Activated CD4-positive, alpha-beta T cell treated with anti-CD3 and anti-CD28 coated beads, Interleukin-2, amount 50 U/mL, for 24 hours (primary cell): ENCODE results near the gene UPK3BL1.
"Not testable (repeated sequence)": the region's sequence is repeated elsewhere in the genome, so short reads cannot be mapped to it uniquely, and the experiment has no call there.

Experiments
- DNase-seq, 2 donors: peaks; one replicate each; pipeline ENCODE4 v3.0.0-alpha.2; 2020; ENCODE audit warnings: low read depth in 1 of 2, low spot score in 1 of 2

Gene UPK3BL1

GRCh38 chr7:102630622-102631021 lies 12.0 kb downstream of the UPK3BL1 start:
- not testable (repeated sequence) for DNase-seq

- DNase-seq: not testable (repeated sequence)
Observed at GRCh38 chr7:102627271-102627904, 15.2 kb downstream of the UPK3BL1 start.

GRCh38 chr7:102618122-102618521 lies 24.5 kb downstream of the UPK3BL1 start:
- DNase-seq: not testable (repeated sequence)

GRCh38 chr7:102616507-102617125 lies 26.0 kb downstream of the UPK3BL1 start, which contains the start of gene RASA4:
Gene RASA4, minus strand, starts transcription at chr7:102616756. Its CDS starts 67 bp downstream, at chr7:102616689.
- peak in 1 of 2 donors; percentile 11 for DNase-seq

- not testable (repeated sequence) for DNase-seq
Observed at GRCh38 chr7:102615930-102616329, 26.7 kb downstream of the UPK3BL1 start.

- DNase-seq: not testable (repeated sequence)
Observed at GRCh38 chr7:102614873-102615272, 27.7 kb downstream of the UPK3BL1 start.

- not testable (repeated sequence) for DNase-seq
Observed at GRCh38 chr7:102614346-102614697, 28.3 kb downstream of the UPK3BL1 start.

GRCh38 chr7:102613575-102614345 lies 28.8 kb downstream of the UPK3BL1 start:
- DNase-seq: not testable (repeated sequence)

GRCh38 chr7:102611675-102612325 lies 30.8 kb downstream of the UPK3BL1 start:
- DNase-seq: not testable (repeated sequence)

GRCh38 chr7:102611013-102611674 lies 31.4 kb downstream of the UPK3BL1 start:
- DNase-seq: not testable (repeated sequence)

- not testable (repeated sequence) for DNase-seq
Observed at GRCh38 chr7:102610441-102610840, 32.1 kb downstream of the UPK3BL1 start.

- DNase-seq: not testable (repeated sequence)
Observed at GRCh38 chr7:102609734-102610133, 32.9 kb downstream of the UPK3BL1 start.

GRCh38 chr7:102606848-102607247 lies 35.7 kb downstream of the UPK3BL1 start:
- DNase-seq: not testable (repeated sequence)

GRCh38 chr7:102604431-102605145 lies 38.0 kb downstream of the UPK3BL1 start:
- DNase-seq: not testable (repeated sequence)

GRCh38 chr7:102602317-102602716 lies 40.3 kb downstream of the UPK3BL1 start:
- not testable (repeated sequence) for DNase-seq

GRCh38 chr7:102599699-102600098 lies 42.9 kb downstream of the UPK3BL1 start:
- not testable (repeated sequence) for DNase-seq

GRCh38 chr7:102596036-102596435 lies 46.6 kb downstream of the UPK3BL1 start:
- DNase-seq: not testable (repeated sequence)

GRCh38 chr7:102593637-102594334 lies 48.8 kb downstream of the UPK3BL1 start:
- DNase-seq: not testable (repeated sequence)

GRCh38 chr7:102592477-102593019 lies 50.0 kb downstream of the UPK3BL1 start:
- DNase-seq: peak in 1 of 2 donors; percentile 30
